Parathyroid adenoma (tissue), 2 donors: ENCODE measurements around the gene RRP9.

Experiments
- H2AFZ ChIP-seq: fragments of 300-600 bp; sonication (generic); one replicate; pipeline ENCODE4 v1.7.0; 2017; ENCODE audit warnings: antibody characterized with exemption, mild to moderate bottlenecking
- H3K27ac ChIP-seq: fragments of 300-600 bp; sonication (generic); one replicate; pipeline ENCODE4 v1.7.0; 2017
- H3K27me3 ChIP-seq: fragments of 300-600 bp; sonication (generic); one replicate; pipeline ENCODE4 v1.7.0; 2017; ENCODE audit warnings: low read length; ENCODE audit not compliant: control insufficient read depth, insufficient read depth
- H3K36me3 ChIP-seq: fragments of 300-600 bp; sonication (generic); one replicate; pipeline ENCODE4 v1.7.0; 2017; ENCODE audit warnings: low read length; ENCODE audit not compliant: control insufficient read depth, insufficient read depth
- H3K4me1 ChIP-seq: fragments of 300-600 bp; sonication (generic); one replicate; pipeline ENCODE4 v1.7.0; 2017; ENCODE audit warnings: control low read depth
- H3K4me2 ChIP-seq: fragments of 300-600 bp; sonication (generic); one replicate; pipeline ENCODE4 v1.7.0; 2017; ENCODE audit warnings: low read length
- H3K4me3 ChIP-seq: fragments of 300-600 bp; sonication (generic); one replicate; pipeline ENCODE4 v1.7.0; 2017; ENCODE audit warnings: low read depth, low read length
- H3K79me2 ChIP-seq: fragments of 300-600 bp; sonication (generic); one replicate; pipeline ENCODE4 v1.7.0; 2017; ENCODE audit warnings: control low read depth
- H3K9ac ChIP-seq: fragments of 300-600 bp; sonication (generic); one replicate; pipeline ENCODE4 v1.7.0; 2017; ENCODE audit warnings: mild to moderate bottlenecking
- H3K9me3 ChIP-seq: fragments of 300-600 bp; sonication (generic); one replicate; pipeline ENCODE4 v1.7.0; 2017; ENCODE audit warnings: low read length; ENCODE audit not compliant: control insufficient read depth
- CTCF ChIP-seq: fragments of 300-600 bp; sonication (generic); IDR thresholded peaks from one replicate; pipeline ENCODE4 v1.7.0; 2017; ENCODE audit warnings: antibody characterized with exemption, mild to moderate bottlenecking
- donor health status: primary hyperparathyroidism.

The RRP9 gene

GRCh38 chr3:51986010-51986947, 44.6 kb upstream of the RRP9 start:
- Histone ChIP-seq H3K27me3 (no peaks in the 10 kb centered on the region), H3K27ac (no peak overlapping the region), H2AFZ (no peak overlapping the region), H3K9ac (no peak overlapping the region), H3K4me2 (no peak overlapping the region), H3K4me3 (no peak overlapping the region), H3K4me1 (peaks cover 9% of the 10 kb centered on the region), H3K36me3 (no peaks in the 10 kb centered on the region), H3K79me2 (peaks cover 3% of the 10 kb centered on the region), H3K9me3 (no peaks in the 10 kb centered on the region)
- no peak for TF ChIP-seq CTCF

- H3K9me3 ChIP-seq: no peaks in the 10 kb centered on the region
- no peak overlapping the region for H3K9ac ChIP-seq
- H3K27ac ChIP-seq: no peak overlapping the region
- H3K79me2 ChIP-seq: peaks cover 8% of the 10 kb centered on the region
- H3K36me3 ChIP-seq: no peaks in the 10 kb centered on the region
- no peak overlapping the region for H3K4me3 ChIP-seq
- H3K4me1 ChIP-seq: peaks cover 9% of the 10 kb centered on the region
- no peak overlapping the region for H3K4me2 ChIP-seq
- no peak for TF ChIP-seq CTCF
- no peak overlapping the region for H2AFZ ChIP-seq
- no peaks in the 10 kb centered on the region for H3K27me3 ChIP-seq
Measured at GRCh38 chr3:51985063-51985462, 43.4 kb upstream of the RRP9 start.

- no peaks in the 10 kb centered on the region for H3K36me3 ChIP-seq
- no peaks in the 10 kb centered on the region for H3K27me3 ChIP-seq
- peak overlapping the region; percentile 80 for H3K4me2 ChIP-seq
- H3K4me3 ChIP-seq: no peak overlapping the region
- H2AFZ ChIP-seq: no peak overlapping the region
- H3K9me3 ChIP-seq: no peaks in the 10 kb centered on the region
- H3K79me2 ChIP-seq: peaks cover 8% of the 10 kb centered on the region
- no peak for TF ChIP-seq CTCF
- no peak overlapping the region for H3K9ac ChIP-seq
- peak overlapping the region; percentile 91 for H3K27ac ChIP-seq
- H3K4me1 ChIP-seq: peaks cover 9% of the 10 kb centered on the region
Measured at GRCh38 chr3:51984269-51984647, 42.6 kb upstream of the RRP9 start.

GRCh38 chr3:51983578-51984268, 42.0 kb upstream of the RRP9 start:
- H2AFZ ChIP-seq: peak overlapping the region; percentile 78
- peaks cover 8% of the 10 kb centered on the region for H3K79me2 ChIP-seq
- H3K4me3 ChIP-seq: peak overlapping the region; percentile 70
- H3K27ac ChIP-seq: peak overlapping the region; percentile 91
- no peak for TF ChIP-seq CTCF
- H3K9me3 ChIP-seq: no peaks in the 10 kb centered on the region
- H3K27me3 ChIP-seq: no peaks in the 10 kb centered on the region
- H3K4me2 ChIP-seq: peak overlapping the region; percentile 80
- no peaks in the 10 kb centered on the region for H3K36me3 ChIP-seq
- peaks cover 9% of the 10 kb centered on the region for H3K4me1 ChIP-seq
- no peak overlapping the region for H3K9ac ChIP-seq
